Hepatocyte (in vitro differentiated cells): Measurements from ENCODE around the gene MYO1E. TPM values are rescaled to one million over a fixed set of nuclear protein-coding genes. Genes with fewer than 3 reads are reported as not detected.

ENCODE experiments used
- DNase-seq: peaks from one replicate; pipeline ENCODE4 v3.0.0-alpha.2; 2016; ENCODE audit warnings: low spot score
- H2AFZ ChIP-seq: fragments of 200-600 bp; sonication (generic); 2 replicates; pipeline ENCODE4 v1.6.0; 2016; ENCODE audit warnings: antibody characterized with exemption, mild to moderate bottlenecking
- H3K27ac ChIP-seq: fragments of 200-600 bp; sonication (generic); 2 replicates; pipeline ENCODE4 v1.5.1; 2016; ENCODE audit warnings: mild to moderate bottlenecking
- H3K27me3 ChIP-seq: fragments of 200-600 bp; sonication (generic); 2 replicates; pipeline ENCODE4 v1.6.1; 2016
- H3K36me3 ChIP-seq: fragments of 200-600 bp; sonication (generic); replicated peaks from 2 replicates; pipeline ENCODE4 v1.5.1; 2016; ENCODE audit warnings: low read depth; ENCODE audit not compliant: insufficient read depth
- H3K4me1 ChIP-seq: fragments of 200-600 bp; sonication (generic); 2 replicates; pipeline ENCODE4 v1.5.1; 2016; ENCODE audit warnings: mild to moderate bottlenecking, moderate library complexity; ENCODE audit not compliant: insufficient read depth
- H3K4me2 ChIP-seq: fragments of 200-600 bp; sonication (generic); 2 replicates; pipeline ENCODE4 v1.6.0; 2016
- H3K4me3 ChIP-seq: fragments of 200-600 bp; sonication (generic); 2 replicates; pipeline ENCODE4 v1.5.1; 2016; ENCODE audit warnings: mild to moderate bottlenecking
- H3K79me2 ChIP-seq: fragments of 200-600 bp; sonication (generic); 2 replicates; pipeline ENCODE4 v1.6.0; 2017; ENCODE audit warnings: mild to moderate bottlenecking
- H3K9me2 ChIP-seq: fragments of 200-600 bp; sonication (generic); replicated peaks from 2 replicates; pipeline ENCODE4 v1.6.0; 2017; ENCODE audit warnings: mild to moderate bottlenecking; ENCODE audit not compliant: insufficient read depth
- H3K9me3 ChIP-seq: fragments of 200-600 bp; sonication (generic); 2 replicates; pipeline ENCODE4 v1.5.1; 2016; ENCODE audit warnings: low read depth, mild to moderate bottlenecking
- H4K20me1 ChIP-seq: fragments of 200-600 bp; sonication (generic); 2 replicates; pipeline ENCODE4 v1.6.0; 2016; ENCODE audit warnings: mild to moderate bottlenecking; ENCODE audit not compliant: insufficient read depth, poor library complexity, severe bottlenecking
- CTCF ChIP-seq: fragments of 200-600 bp; sonication (generic); IDR thresholded peaks from 2 replicates; pipeline ENCODE4 v1.5.1; 2016; ENCODE audit warnings: antibody characterized with exemption, mild to moderate bottlenecking; ENCODE audit not compliant: poor library complexity
- EZH2 ChIP-seq: fragments of 200-600 bp; sonication (generic); IDR thresholded peaks from 2 replicates; pipeline ENCODE4 v1.6.1; 2016; ENCODE audit warnings: antibody characterized with exemption, mild to moderate bottlenecking, borderline replicate concordance
- EZH2phosphoT487 ChIP-seq: fragments of 200-600 bp; sonication (generic); IDR thresholded peaks from one replicate; pipeline ENCODE4 v1.6.1; 2018; ENCODE audit warnings: antibody characterized with exemption, mild to moderate bottlenecking, low read depth, moderate library complexity; ENCODE audit not compliant: unreplicated experiment, severe bottlenecking
- WGBS: methylation state at CpG from one replicate; pipeline ENCODE4 v1.1.6; 2016; ENCODE audit warnings: low lambda C conversion rate; ENCODE audit errors: missing lambda C conversion rate; 5-methylcytosine and 5-hydroxymethylcytosine counted together
- polyA plus RNA-seq: library from polyadenylated mRNA; unstranded; fragments of >200 nt; fragmentation: Nextera tagmentation; extraction: Ambion mirVana; gene quantifications from 2 replicates; pipeline ENCODE4 v1.2.1, GENCODE V29; 2016
- total RNA-seq: library from RNA; depleted of rRNA; stranded (reverse); fragments of >200 nt; gene quantifications from 2 replicates; pipeline ENCODE4 v1.2.3, GENCODE V29; 2014

The MYO1E gene
- total and polyA plus RNA-seq, 2 experiments from 2014 or later = 107 to 111 TPM

GRCh38 chr15:59221511-59222505 lies 150.9 kb downstream of the MYO1E start:
- H4K20me1 ChIP-seq = no peaks in the 10 kb centered on the region
- H3K4me2 ChIP-seq = no peak overlapping the region
- TF ChIP-seq EZH2 (no peak), EZH2phosphoT487 (no peak)
- H3K79me2 ChIP-seq = no peaks in the 10 kb centered on the region
- H3K4me1 ChIP-seq = no peaks in the 10 kb centered on the region
- no peak overlapping the region for H3K4me3 ChIP-seq
- no peaks in the 10 kb centered on the region for H3K36me3 ChIP-seq
- WGBS = 93% methylated on average over 5 of the region's 5 CpGs
- no peaks in the 10 kb centered on the region for H3K27me3 ChIP-seq
- H3K9me3 ChIP-seq = no peaks in the 10 kb centered on the region
- no peak for DNase-seq
- H2AFZ ChIP-seq = no peak overlapping the region
- no peak overlapping the region for H3K27ac ChIP-seq
- H3K9me2 ChIP-seq = no peaks in the 10 kb centered on the region

GRCh38 chr15:59218710-59219109 lies 154.0 kb downstream of the MYO1E start:
- H3K36me3 ChIP-seq = no peaks in the 10 kb centered on the region
- no peak for DNase-seq
- H3K27me3 ChIP-seq = no peaks in the 10 kb centered on the region
- H3K27ac ChIP-seq = no peak overlapping the region
- no peak overlapping the region for H3K4me3 ChIP-seq
- no peak overlapping the region for H3K4me2 ChIP-seq
- TF ChIP-seq CTCF = no peak
- TF ChIP-seq EZH2phosphoT487 = no peak
- no peak for TF ChIP-seq EZH2
- H2AFZ ChIP-seq = no peak overlapping the region
- H4K20me1 ChIP-seq = no peaks in the 10 kb centered on the region
- no peaks in the 10 kb centered on the region for H3K9me2 ChIP-seq
- no peaks in the 10 kb centered on the region for H3K9me3 ChIP-seq
- H3K79me2 ChIP-seq = no peaks in the 10 kb centered on the region
- WGBS = 91% methylated on average over 3 of the region's 3 CpGs
- no peaks in the 10 kb centered on the region for H3K4me1 ChIP-seq

- Histone ChIP-seq H3K36me3 (no peaks in the 10 kb centered on the region), H3K27ac (no peak overlapping the region), H3K4me1 (no peaks in the 10 kb centered on the region), H3K4me3 (no peak overlapping the region), H3K79me2 (no peaks in the 10 kb centered on the region), H3K27me3 (no peaks in the 10 kb centered on the region), H2AFZ (no peak overlapping the region), H3K9me2 (no peaks in the 10 kb centered on the region), H3K4me2 (no peak overlapping the region), H3K9me3 (no peaks in the 10 kb centered on the region), H4K20me1 (no peaks in the 10 kb centered on the region)
- DNase-seq = no peak
- WGBS = 97% methylated on average over 14 of the region's 14 CpGs
- TF ChIP-seq EZH2phosphoT487 = no peak
- no peak for TF ChIP-seq CTCF
- no peak for TF ChIP-seq EZH2
These were observed 154.7 kb downstream of the MYO1E start for GRCh38 chr15:59217876-59218498.

- H3K27me3 ChIP-seq = no peaks in the 10 kb centered on the region
These were observed 155.8 kb downstream of the MYO1E start for GRCh38 chr15:59216911-59217310.

More at GRCh38 chr15:59216911-59217310, 155.8 kb downstream of the MYO1E start:
- Histone ChIP-seq H3K36me3 (no peaks in the 10 kb centered on the region), H3K9me2 (no peaks in the 10 kb centered on the region), H4K20me1 (no peaks in the 10 kb centered on the region), H3K9me3 (no peaks in the 10 kb centered on the region), H3K4me3 (no peak overlapping the region), H2AFZ (no peak overlapping the region), H3K79me2 (no peaks in the 10 kb centered on the region), H3K4me1 (no peaks in the 10 kb centered on the region), H3K27ac (no peak overlapping the region), H3K4me2 (no peak overlapping the region)
- 92% methylated on average over 5 of the region's 5 CpGs for WGBS
- TF ChIP-seq EZH2phosphoT487 (no peak), CTCF (no peak), EZH2 (no peak)
- no peak for DNase-seq
